Measurements from ENCODE around the gene IP6K3. TPM values are rescaled to one million over a fixed set of nuclear protein-coding genes. Genes with fewer than 3 reads are reported as not detected.

Gene IP6K3
- total RNA-seq, 2 donors from 2014 or later, result 2.5 to 3.1 TPM

- no peak for DNase-seq (ENCODE audit: low spot score)
- intact Hi-C loops (cut with DNase I), result no loop called here
- 70% methylated on average over 7 of the region's 7 CpGs for WGBS
- TF ChIP-seq CTCF (IDR thresholded peaks at IDR 0.05) (no peak), POLR2AphosphoS5 (IDR thresholded peaks at IDR 0.05) (no peak), POLR2A (IDR thresholded peaks at IDR 0.05) (no peak)
- no peaks in the 10 kb centered on the region for H3K27me3 ChIP-seq (replicated peaks; ENCODE audit: insufficient read depth)
- peak overlapping the region; percentile 74 to 85 for H3K27ac ChIP-seq
- H3K9me3 ChIP-seq, result no peaks in the 10 kb centered on the region
- no peaks in the 10 kb centered on the region for H3K36me3 ChIP-seq
- peaks cover 22% of the 10 kb centered on the region for H3K4me1 ChIP-seq (replicated peaks)
- peak overlapping the region in 1 of 2 donors; percentile 13 for H3K4me3 ChIP-seq
Measured at GRCh38 chr6:33745548-33745947, 1.2 kb downstream of the IP6K3 start.

- intact Hi-C loops (cut with DNase I), result loop anchor here (1.0 to 5.0 kb wide), 2 partner anchors 17 to 407 kb away; no protein-coding TSS in a partner anchor
- Histone ChIP-seq H3K27ac (peak overlapping the region; percentile 74 to 85), H3K4me3 (no peak overlapping the region)
Measured at GRCh38 chr6:33744895-33745546, 1.7 kb downstream of the IP6K3 start.

GRCh38 chr6:33744001-33744848 lies 2.5 kb downstream of the IP6K3 start:
- Histone ChIP-seq H3K27me3 (replicated peaks; ENCODE audit: insufficient read depth) (no peaks in the 10 kb centered on the region), H3K9me3 (no peaks in the 10 kb centered on the region), H3K27ac (peak overlapping the region; percentile 74 to 85), H3K4me1 (replicated peaks) (peaks cover 26% of the 10 kb centered on the region), H3K4me3 (no peak overlapping the region), H3K36me3 (no peaks in the 10 kb centered on the region)
- TF ChIP-seq POLR2AphosphoS5 (IDR thresholded peaks at IDR 0.05) (peak; percentile 93), POLR2A (IDR thresholded peaks at IDR 0.05) (no peak), CTCF (IDR thresholded peaks at IDR 0.05) (peak; percentile 78 to 95 (median 92))
- WGBS, result 17% methylated on average over 11 of the region's 11 CpGs
- intact Hi-C loops (cut with DNase I), result loop anchor here (1.0 to 5.0 kb wide), 2 partner anchors 18 to 408 kb away; no protein-coding TSS in a partner anchor
- DNase-seq (ENCODE audit: low spot score), result peak; percentile 85

More at GRCh38 chr6:33744895-33745546, 1.7 kb downstream of the IP6K3 start:
- H3K27me3 ChIP-seq (replicated peaks; ENCODE audit: insufficient read depth), result no peaks in the 10 kb centered on the region
- DNase-seq (ENCODE audit: low spot score), result peak; percentile 90
- no peaks in the 10 kb centered on the region for H3K36me3 ChIP-seq
- no peak for TF ChIP-seq POLR2A (IDR thresholded peaks at IDR 0.05)
- no peak for TF ChIP-seq CTCF (IDR thresholded peaks at IDR 0.05)
- peak; percentile 95 for TF ChIP-seq POLR2AphosphoS5 (IDR thresholded peaks at IDR 0.05)
- WGBS, result 26% methylated on average over 13 of the region's 13 CpGs
- peaks cover 24% of the 10 kb centered on the region for H3K4me1 ChIP-seq (replicated peaks)
- H3K9me3 ChIP-seq, result no peaks in the 10 kb centered on the region

GRCh38 chr6:33742837-33743236 lies 3.9 kb downstream of the IP6K3 start:
- 60% methylated on average over 7 of the region's 7 CpGs for WGBS
- Histone ChIP-seq H3K27me3 (replicated peaks; ENCODE audit: insufficient read depth) (no peaks in the 10 kb centered on the region), H3K4me1 (replicated peaks) (peaks cover 26% of the 10 kb centered on the region), H3K4me3 (no peak overlapping the region), H3K9me3 (no peaks in the 10 kb centered on the region), H3K27ac (peak overlapping the region in 1 of 2 donors; percentile 85), H3K36me3 (no peaks in the 10 kb centered on the region)
- no peak for DNase-seq (ENCODE audit: low spot score)
- no peak for TF ChIP-seq POLR2AphosphoS5 (IDR thresholded peaks at IDR 0.05)
- no peak for TF ChIP-seq CTCF (IDR thresholded peaks at IDR 0.05)
- no peak for TF ChIP-seq POLR2A (IDR thresholded peaks at IDR 0.05)
- intact Hi-C loops (cut with DNase I), result loop anchor here (5.0 kb wide), 1 partner anchor 409 kb away; no protein-coding TSS in a partner anchor
